H54 (cell line): ENCODE data around the gene LINS1.
"Not testable (repeated sequence)": the region's sequence is repeated elsewhere in the genome, so short reads cannot be mapped to it uniquely, and the experiment has no call there.

Experiments
- DNase-seq: peaks from one replicate; pipeline ENCODE4 v3.0.0; 2011; ENCODE audit warnings: low spot score, mixed read lengths; ENCODE audit not compliant: insufficient read length
- FAIRE-seq: peaks from 3 replicates; lab custom pipeline; 2011; peaks lifted over from hg19 to GRCh38; lab: Jason Lieb, UNC
- POLR2A ChIP-seq: IDR thresholded peaks from 2 replicates; pipeline ENCODE4 v1.6.1; 2011; ENCODE audit warnings: low read depth, mild to moderate bottlenecking, low read length

The LINS1 gene

GRCh38 chr15:100593431-100593830, 8.6 kb downstream of the LINS1 start:
- no peak for TF ChIP-seq POLR2A
- DNase-seq (no peak), FAIRE-seq (no peak)

- no peak for DNase-seq
- no peak for TF ChIP-seq POLR2A
These were observed 9.1 kb downstream of the LINS1 start for GRCh38 chr15:100592898-100593297.

GRCh38 chr15:100591835-100592234, 10.1 kb downstream of the LINS1 start:
- DNase-seq (no peak), FAIRE-seq (no peak)
- no peak for TF ChIP-seq POLR2A

More at GRCh38 chr15:100592898-100593297, 9.1 kb downstream of the LINS1 start:
- no peak for FAIRE-seq

- DNase-seq, FAIRE-seq: not testable (repeated sequence)
These were observed 10.8 kb downstream of the LINS1 start for GRCh38 chr15:100591163-100591562.

- no peak for TF ChIP-seq POLR2A
- DNase-seq (no peak), FAIRE-seq (no peak)
These were observed 13.2 kb downstream of the LINS1 start for GRCh38 chr15:100588638-100589242.

- DNase-seq (no peak), FAIRE-seq (no peak)
- no peak for TF ChIP-seq POLR2A
These were observed 21.6 kb downstream of the LINS1 start for GRCh38 chr15:100580414-100580813.

GRCh38 chr15:100573526-100573925, 28.5 kb downstream of the LINS1 start:
- DNase-seq (no peak), FAIRE-seq (no peak)
- no peak for TF ChIP-seq POLR2A

GRCh38 chr15:100572362-100572983, 29.5 kb downstream of the LINS1 start:
- no peak for TF ChIP-seq POLR2A

GRCh38 chr15:100571592-100572167, 30.3 kb downstream of the LINS1 start:
- FAIRE-seq, result no peak
- TF ChIP-seq POLR2A, result no peak
- no peak for DNase-seq

More at GRCh38 chr15:100572362-100572983, 29.5 kb downstream of the LINS1 start:
- DNase-seq (no peak), FAIRE-seq (no peak)

- DNase-seq, result no peak
- FAIRE-seq, result no peak
- no peak for TF ChIP-seq POLR2A
These were observed 31.2 kb downstream of the LINS1 start for GRCh38 chr15:100570735-100571313.

- DNase-seq (no peak), FAIRE-seq (no peak)
- TF ChIP-seq POLR2A, result no peak
These were observed 31.7 kb downstream of the LINS1 start for GRCh38 chr15:100570275-100570674.

GRCh38 chr15:100569391-100569790, 32.6 kb downstream of the LINS1 start:
- TF ChIP-seq POLR2A, result no peak
- FAIRE-seq (no peak), DNase-seq (no peak)

GRCh38 chr15:100566850-100567628, 34.9 kb downstream of the LINS1 start:
- no peak for FAIRE-seq
- no peak for TF ChIP-seq POLR2A
- DNase-seq, result no peak

- no peak for TF ChIP-seq POLR2A
- FAIRE-seq (no peak), DNase-seq (no peak)
These were observed 36.4 kb downstream of the LINS1 start for GRCh38 chr15:100565591-100565990.
